ENCODE results near the gene ELAVL3.
"Not testable (repeated sequence)": the region's sequence is repeated elsewhere in the genome, so short reads cannot be mapped to it uniquely, and the experiment has no call there.

Gene ELAVL3

GRCh38 chr19:11458236-11458900, 22.5 kb downstream of the ELAVL3 start:
- no peaks in the 10 kb centered on the region for H3K36me3 ChIP-seq (replicated peaks)
- no peak for DNase-seq
- H3K27ac ChIP-seq, result no peak overlapping the region
- no peak overlapping the region for H3K4me3 ChIP-seq (ENCODE audit: low read depth, low read length)
- in situ Hi-C loops (cut with HindIII; ENCODE audit: low pct_ligation_motif_present, low sequenced_read_pairs), result no loop called here
- H3K27me3 ChIP-seq (replicated peaks), result no peaks in the 10 kb centered on the region
- TF ChIP-seq, protein P1, sequence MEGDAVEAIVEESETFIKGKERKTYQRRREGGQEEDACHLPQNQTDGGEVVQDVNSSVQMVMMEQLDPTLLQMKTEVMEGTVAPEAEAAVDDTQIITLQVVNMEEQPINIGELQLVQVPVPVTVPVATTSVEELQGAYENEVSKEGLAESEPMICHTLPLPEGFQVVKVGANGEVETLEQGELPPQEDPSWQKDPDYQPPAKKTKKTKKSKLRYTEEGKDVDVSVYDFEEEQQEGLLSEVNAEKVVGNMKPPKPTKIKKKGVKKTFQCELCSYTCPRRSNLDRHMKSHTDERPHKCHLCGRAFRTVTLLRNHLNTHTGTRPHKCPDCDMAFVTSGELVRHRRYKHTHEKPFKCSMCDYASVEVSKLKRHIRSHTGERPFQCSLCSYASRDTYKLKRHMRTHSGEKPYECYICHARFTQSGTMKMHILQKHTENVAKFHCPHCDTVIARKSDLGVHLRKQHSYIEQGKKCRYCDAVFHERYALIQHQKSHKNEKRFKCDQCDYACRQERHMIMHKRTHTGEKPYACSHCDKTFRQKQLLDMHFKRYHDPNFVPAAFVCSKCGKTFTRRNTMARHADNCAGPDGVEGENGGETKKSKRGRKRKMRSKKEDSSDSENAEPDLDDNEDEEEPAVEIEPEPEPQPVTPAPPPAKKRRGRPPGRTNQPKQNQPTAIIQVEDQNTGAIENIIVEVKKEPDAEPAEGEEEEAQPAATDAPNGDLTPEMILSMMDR (IDR thresholded peaks at IDR 0.05; ENCODE audit: low read depth, low read length, missing control alignments), result no peak

GRCh38 chr19:11457831-11458230, 23.0 kb downstream of the ELAVL3 start:
- Histone ChIP-seq H3K4me3 (ENCODE audit: low read depth, low read length) (no peak overlapping the region), H3K27ac (no peak overlapping the region), H3K36me3 (replicated peaks) (no peaks in the 10 kb centered on the region), H3K27me3 (replicated peaks) (no peaks in the 10 kb centered on the region)
- TF ChIP-seq, protein P1 (IDR thresholded peaks at IDR 0.05; ENCODE audit: low read depth, low read length, missing control alignments), result no peak
- in situ Hi-C loops (cut with HindIII; ENCODE audit: low pct_ligation_motif_present, low sequenced_read_pairs), result no loop called here
- no peak for DNase-seq

DNA sequence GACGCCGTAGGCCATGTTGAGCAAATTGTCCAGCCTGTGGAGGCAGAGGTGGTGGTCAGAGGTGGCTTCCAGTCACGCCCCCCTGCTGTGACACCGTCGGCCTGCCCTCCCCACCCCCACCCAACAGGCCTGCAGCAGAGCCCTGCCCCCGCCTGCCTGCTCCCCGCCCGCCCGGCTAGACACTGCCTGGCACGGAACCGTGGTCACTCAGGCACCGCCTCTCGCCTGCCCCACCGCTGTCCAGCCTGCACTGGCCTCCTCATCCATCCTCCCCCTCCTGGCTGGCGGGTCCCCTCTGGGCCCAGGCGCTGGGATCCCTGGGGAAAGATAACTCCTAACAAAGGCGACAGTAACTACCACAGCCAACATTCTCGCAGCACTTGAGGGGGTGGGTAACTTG, 23.7 kb downstream of the ELAVL3 start:
- no peaks in the 10 kb centered on the region for H3K27me3 ChIP-seq (replicated peaks)
- in situ Hi-C loops (cut with HindIII; ENCODE audit: low pct_ligation_motif_present, low sequenced_read_pairs), result no loop called here
- TF ChIP-seq, protein P1 (IDR thresholded peaks at IDR 0.05; ENCODE audit: low read depth, low read length, missing control alignments), result no peak

DNA sequence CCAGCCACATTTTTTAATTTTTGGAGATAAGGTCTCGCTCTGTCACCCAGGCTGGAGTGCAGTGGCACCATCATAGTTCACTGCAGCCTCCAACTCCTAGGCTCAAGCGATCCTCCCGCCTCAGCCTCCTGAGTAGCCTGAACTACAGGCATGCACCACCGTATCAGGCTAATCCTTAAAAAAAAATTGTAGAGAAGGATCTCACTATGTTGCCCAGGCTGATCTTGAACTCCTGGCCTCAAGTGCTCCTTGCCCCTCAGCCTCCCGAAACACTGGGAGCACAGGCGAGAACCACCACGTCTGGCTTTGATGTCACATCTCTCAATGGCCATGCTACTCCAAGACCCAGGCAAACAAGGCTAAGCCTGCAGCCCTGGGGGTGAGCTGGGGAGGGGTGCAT, 24.2 kb downstream of the ELAVL3 start:
- H3K4me3 ChIP-seq (ENCODE audit: low read depth, low read length), result no peak overlapping the region
- H3K36me3 ChIP-seq (replicated peaks), result no peaks in the 10 kb centered on the region
- H3K27me3 ChIP-seq (replicated peaks), result no peaks in the 10 kb centered on the region
- DNase-seq, result no peak
- in situ Hi-C loops (cut with HindIII; ENCODE audit: low pct_ligation_motif_present, low sequenced_read_pairs), result no loop called here
- TF ChIP-seq, protein P1 (IDR thresholded peaks at IDR 0.05; ENCODE audit: low read depth, low read length, missing control alignments), result no peak
- H3K27ac ChIP-seq, result no peak overlapping the region

More for the DNA sequence above, 23.7 kb downstream of the ELAVL3 start:
- Histone ChIP-seq H3K36me3 (replicated peaks) (no peaks in the 10 kb centered on the region), H3K27ac (no peak overlapping the region), H3K4me3 (ENCODE audit: low read depth, low read length) (no peak overlapping the region)
- no peak for DNase-seq

- in situ Hi-C loops (cut with HindIII; ENCODE audit: low pct_ligation_motif_present, low sequenced_read_pairs); H3K36me3 ChIP-seq (replicated peaks); DNase-seq; H3K4me3 ChIP-seq (ENCODE audit: low read depth, low read length); H3K27me3 ChIP-seq (replicated peaks); H3K27ac ChIP-seq: not testable (repeated sequence)
These were observed 25.7 kb downstream of the ELAVL3 start for GRCh38 chr19:11455233-11455554.

GRCh38 chr19:11453468-11454341, 27.1 kb downstream of the ELAVL3 start:
- no peak for DNase-seq
- TF ChIP-seq, protein P1 (IDR thresholded peaks at IDR 0.05; ENCODE audit: low read depth, low read length, missing control alignments), result peak; percentile 67
- peaks cover 15% of the 10 kb centered on the region for H3K36me3 ChIP-seq (replicated peaks)
- H3K27ac ChIP-seq, result no peak overlapping the region
- no peaks in the 10 kb centered on the region for H3K27me3 ChIP-seq (replicated peaks)
- H3K4me3 ChIP-seq (ENCODE audit: low read depth, low read length), result no peak overlapping the region
- in situ Hi-C loops (cut with HindIII; ENCODE audit: low pct_ligation_motif_present, low sequenced_read_pairs), result no loop called here
